GM21360 (cell line): ENCODE results near the gene GPR75.
"Not testable (repeated sequence)": the region's sequence is repeated elsewhere in the genome, so short reads cannot be mapped to it uniquely, and the experiment has no call there.

Source experiments
- ATAC-seq: cut with Tn5 transposase; IDR thresholded peaks from one replicate; pipeline ENCODE4 v1.9.1; 2021; ENCODE audit warnings: mild to moderate bottlenecking, moderate library complexity; ENCODE audit not compliant: unreplicated experiment

The GPR75 gene

DNA sequence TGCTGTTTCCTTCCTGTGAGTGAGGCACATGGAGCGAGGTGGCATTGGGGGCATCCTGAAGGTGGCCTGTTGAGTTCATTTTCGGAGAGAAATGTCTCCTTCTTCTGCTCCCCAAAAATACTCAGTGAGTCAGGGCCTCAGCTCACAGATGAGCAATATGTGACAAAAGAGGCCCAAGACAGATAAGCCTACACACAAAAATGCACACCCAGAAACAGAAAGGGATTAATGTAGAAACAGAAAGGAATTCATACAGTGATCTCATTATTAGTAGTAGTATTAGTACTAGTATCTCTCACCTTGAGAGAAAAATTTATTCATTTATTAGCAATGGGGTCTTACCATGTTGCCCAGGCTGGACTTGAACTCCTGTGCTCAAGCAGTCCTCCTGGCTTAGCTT, 5.1 kb downstream of the GPR75 start:
- no peak for ATAC-seq

DNA sequence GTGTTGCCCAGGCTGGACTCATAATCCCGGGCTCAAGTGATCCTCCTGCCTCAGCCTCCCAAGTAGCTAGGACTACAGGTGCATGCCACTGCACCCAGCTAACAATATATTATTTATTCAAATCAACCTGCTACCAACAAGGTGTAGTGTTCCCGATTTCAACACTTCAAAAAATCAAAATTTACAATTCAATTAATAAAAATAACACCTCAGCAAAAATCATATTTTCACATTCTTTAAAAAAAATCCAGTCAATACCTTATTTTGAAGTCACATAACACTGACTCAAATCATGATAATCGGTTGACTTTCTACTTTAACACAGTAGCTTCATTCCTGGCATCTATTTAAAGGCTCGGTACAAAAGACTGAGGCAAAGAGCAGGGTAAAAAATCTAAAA, 7.2 kb downstream of the GPR75 start:
- no peak for ATAC-seq

DNA sequence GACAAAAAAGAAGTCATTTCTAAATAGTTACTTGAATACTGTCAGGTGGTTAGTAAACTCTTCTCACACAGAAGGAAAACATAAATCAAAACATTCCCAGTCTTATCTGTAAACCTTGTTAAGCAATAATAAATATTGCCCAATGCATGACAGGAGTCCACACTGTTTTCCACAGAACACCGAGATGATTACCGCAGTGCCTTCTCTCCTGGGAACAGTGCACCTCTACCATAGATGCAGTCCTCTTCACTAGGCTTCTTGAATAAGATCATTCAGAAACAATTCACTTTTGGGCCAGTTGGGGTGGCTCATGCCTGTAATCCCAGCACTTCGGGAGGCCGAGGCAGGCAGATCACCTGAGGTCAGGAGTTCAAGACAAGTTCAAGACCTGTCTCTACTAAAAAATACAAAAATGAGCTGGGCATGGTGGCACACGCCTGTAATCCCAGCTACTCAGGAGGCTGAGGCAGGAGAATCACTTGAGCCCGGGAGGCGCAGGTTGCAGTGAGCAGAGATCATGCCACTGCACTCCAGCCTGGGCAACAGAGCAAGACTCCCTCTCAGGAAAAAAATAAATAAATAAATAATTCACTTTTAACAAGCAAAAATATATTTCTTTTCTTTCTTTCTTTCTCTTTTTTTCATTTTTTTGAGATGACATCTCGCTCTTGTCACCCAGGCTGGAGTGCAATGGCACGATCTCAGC, 8.6 kb downstream of the GPR75 start:
- ATAC-seq = not testable (repeated sequence)

DNA sequence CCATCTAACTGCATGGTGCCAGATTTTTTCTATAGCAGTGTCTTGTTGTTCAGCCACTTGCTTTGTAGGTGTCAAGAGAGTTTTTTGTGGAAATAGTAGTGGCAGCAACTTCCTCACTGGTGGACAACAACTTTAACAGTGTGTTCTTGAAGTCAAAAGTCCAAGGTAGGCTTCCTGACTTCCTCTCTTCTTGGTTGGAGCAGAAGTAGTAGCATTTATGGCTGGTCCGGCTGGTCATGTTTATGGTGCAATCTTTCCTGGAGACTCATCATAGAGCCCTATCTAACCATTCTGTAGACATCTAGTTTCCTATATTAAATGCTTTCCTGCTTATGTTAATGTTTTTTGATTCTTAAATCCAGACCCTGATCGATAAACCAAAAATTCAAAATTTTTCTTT, 11.7 kb downstream of the GPR75 start:
- ATAC-seq = no peak

DNA sequence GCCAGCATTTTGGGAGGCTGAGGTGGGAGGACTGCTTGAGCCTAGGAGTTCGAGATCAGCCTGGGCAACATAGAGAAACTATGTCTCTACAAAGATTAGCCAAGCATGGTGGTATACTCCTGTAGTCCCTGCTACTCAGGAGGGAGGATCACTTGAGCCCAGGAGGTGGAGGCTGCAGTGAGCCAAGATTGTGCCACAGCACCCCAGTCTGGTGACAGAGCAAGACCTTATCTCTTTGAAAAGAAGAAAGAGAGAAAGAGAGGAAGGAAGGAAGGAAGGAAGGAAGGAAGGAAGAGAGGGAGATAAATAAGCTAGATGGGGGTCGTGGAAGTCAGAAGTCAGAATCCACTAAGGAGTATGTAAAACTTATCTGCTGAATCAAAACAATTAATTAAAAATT, 16.2 kb downstream of the GPR75 start:
- ATAC-seq = no peak

DNA sequence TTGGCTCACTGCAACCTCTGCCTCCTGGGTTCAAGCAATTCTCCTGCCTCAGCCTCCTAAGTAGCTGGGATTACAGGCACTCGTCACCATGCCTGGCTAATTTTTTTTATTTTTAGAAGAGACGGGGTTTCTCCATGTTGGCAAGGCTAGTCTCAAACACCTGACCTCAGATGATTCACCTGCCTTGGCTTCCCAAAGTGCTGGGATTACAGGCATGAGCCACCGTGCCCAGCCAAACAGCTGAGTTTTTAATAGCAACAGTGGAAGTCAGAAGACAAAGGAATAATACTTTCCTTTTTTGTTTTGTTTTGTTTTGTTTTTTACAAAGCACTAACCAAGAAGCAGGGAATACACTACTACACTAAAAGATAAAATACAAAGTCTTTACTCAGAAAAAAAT, 16.9 kb downstream of the GPR75 start:
- ATAC-seq = no peak

DNA sequence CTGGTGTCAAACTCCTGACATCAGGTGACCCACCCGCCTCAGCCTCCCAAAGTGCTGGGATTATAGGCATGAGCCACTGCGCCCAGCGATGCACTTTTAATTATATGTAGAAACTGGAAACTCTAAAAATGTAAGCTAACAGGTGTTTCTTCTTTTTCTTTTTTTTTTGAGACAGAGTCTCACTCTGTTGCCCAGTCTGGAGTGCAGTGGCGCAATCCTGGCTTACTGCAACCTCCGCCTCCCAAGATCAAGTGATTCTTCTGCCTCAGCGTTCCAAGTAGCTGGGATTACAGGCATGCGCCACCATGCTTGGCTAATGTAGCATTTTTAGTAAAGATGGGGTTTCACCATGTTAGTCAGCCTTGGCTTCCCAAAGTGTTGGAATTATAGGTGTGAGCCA, 18.1 kb downstream of the GPR75 start:
- not testable (repeated sequence) for ATAC-seq

DNA sequence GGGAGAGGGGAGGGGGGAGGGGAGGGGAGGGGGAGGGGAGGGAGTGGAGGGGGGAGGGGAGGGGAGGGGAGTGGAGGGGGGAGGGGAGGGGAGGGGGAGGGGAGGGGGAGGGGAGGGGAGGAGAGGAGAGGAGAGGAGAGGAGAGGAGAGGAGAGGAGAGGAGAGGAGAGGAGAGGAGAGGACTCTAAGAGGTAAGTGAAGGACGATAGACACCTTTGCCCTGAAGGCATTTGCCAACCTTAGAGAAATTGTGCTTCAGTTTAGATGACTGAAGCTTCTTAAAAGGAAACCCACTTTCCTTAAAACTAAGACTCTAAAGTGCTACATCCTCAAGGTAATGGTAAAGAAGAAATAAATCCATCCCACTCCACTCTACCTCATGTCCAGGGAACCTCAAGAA, 19.2 kb downstream of the GPR75 start:
- no peak for ATAC-seq

DNA sequence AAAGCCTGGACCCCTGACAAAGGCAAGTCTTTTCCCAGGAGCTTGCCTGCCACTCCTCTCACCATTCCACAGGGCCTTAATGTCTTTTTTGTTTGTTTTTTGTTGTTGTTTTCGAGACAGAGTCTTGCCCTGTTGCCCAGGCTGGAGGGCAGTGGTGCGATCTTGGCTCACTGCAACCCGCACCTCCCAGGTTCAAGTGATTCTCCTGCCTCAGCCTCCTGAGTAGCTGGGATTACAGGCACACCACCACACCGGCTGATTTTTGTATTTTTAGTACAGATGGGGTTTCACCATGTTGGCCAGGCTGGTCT, 29.8 kb downstream of the GPR75 start:
- not testable (repeated sequence) for ATAC-seq

DNA sequence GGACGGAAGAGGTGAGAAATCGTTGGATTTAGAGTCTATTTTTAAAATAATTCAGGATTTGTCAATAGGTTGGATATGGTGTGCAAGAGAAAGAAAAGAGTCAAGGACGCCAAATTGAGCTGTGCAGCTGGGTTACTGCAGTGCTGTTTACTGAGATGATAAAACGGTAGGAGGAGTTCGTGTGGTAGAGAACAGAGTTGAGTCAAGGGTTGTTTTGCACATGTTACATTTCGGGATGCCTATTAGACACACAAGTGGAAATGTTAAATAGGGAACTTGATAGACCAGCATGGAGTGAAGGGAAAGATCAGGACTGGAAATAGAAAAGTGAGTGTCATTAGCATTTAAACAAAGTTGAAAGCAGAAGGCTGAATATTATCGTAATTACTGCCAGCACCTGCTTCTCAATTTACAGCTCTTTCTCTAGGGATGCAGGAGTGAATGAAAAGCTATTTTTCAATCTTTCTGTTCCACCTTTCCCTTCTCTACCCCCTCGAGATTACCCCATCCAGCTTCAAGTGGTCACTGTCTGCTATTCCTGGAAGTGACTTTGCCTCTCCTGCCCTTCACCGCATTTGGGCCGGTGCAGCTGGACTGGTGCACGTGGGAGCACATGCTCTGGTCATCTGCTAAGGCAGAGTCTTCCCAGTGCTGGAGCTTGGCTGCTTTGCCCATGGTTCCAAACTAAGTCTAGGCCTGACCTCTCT, 30.3 kb downstream of the GPR75 start:
- ATAC-seq = no peak

DNA sequence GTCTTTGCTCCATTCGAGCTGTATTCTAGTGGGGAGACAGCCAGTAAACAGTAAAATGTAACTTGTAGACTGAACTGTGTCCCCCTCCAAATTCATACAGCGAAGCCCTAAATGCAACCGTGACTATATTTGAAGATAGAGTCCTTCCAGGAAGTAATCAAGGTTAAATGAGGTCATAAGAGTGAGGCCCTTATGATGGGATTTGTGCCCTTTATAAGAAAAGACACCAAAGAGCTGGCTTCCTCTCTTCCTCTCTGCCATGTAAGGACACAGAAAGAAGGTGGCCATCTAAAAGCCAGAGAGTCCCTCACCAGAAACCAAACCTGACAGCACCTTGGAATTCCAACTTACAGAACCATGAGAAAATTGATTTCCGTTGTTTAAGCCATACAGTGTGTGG, 31.4 kb downstream of the GPR75 start:
- ATAC-seq = no peak

DNA sequence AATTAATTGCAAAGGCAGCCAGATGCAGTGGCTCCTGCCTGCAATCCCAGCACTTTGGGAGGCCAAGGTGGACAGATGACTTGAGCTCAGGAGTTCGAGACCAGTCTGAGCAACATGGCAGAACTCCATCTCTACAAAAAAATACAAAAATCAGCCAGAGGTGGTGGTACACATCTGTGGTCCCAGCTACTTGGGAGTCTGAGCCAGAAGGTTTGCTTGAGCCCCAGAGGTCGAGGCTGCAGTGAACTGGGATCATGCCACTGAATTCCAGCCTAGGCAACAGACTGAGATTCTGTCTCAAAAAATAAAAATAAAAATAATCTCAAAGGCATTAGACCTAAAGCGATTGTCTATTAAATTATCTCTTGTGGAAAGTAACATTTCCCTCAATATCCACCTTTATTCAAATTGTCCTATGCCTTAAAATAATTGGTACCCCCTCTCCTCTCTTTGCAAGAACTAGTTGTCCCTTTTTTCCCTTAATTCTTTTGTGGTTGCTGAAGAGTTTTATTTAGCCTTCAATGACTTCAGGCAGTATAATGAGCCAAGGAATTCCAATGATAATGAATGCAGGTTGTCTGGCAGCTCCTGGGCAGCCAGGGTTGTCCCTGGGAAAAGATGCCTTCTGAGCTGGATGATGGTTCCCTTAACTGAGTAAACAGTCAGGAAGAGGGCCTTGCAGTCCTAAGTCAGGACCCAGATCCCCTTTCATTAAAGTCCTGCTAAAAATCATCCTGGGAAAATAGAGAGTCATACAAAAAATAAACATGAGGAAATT, 32.2 kb downstream of the GPR75 start:
- ATAC-seq = no peak

DNA sequence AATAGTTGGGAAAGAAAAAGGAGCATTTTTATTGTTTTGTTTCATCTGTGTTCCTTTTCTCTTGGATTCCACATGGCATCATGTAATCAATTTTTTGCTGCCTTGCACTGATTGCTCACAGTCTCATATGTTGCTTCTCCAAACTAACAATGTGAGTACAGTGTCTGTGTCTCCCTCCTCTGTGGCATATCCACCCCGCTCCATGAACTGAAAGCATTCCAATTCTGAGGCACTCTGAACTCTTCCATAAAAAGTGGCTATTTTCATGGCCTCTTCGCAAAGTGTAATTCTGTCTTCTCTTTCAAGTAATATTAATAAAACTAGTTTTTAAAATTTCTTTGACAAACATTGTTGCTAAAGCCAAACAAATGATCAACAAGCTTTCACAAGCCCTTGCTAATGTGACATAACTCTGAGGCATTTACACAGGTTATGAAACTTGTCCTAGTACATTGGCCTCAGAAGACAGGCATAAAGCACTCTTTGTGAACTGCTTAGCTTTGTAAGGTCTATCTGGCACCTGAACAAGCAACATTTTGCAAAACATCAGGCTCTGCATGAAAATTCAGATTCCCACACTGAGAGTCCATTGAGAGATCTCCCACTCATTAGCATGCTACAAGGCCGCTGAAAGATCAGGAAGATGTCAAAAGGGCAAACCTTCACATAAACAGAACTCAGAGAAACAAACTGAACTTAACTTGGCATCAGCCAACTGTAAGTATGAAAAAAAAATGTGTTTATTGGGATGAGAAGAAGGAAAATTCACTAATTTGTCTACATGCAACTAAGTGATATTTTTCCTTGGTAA, 33.0 kb downstream of the GPR75 start:
- ATAC-seq = no peak

DNA sequence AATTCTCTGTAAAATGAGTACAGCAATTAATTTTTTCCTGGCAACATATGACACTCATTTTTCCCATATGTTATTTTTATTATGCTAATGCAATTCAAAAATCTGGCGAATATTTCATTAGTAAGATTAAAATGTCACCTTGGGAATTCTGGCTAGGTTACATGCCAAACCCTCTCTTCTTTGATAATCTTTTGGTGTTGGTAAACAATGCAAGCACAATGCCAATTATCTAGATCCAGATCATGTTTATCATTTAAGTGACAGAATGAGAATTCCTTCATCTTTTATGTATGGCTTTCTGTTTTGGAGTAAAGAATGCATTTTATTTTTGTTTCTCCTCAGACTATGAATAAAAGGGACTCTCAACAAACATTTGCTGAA, 33.7 kb downstream of the GPR75 start:
- ATAC-seq = no peak

DNA sequence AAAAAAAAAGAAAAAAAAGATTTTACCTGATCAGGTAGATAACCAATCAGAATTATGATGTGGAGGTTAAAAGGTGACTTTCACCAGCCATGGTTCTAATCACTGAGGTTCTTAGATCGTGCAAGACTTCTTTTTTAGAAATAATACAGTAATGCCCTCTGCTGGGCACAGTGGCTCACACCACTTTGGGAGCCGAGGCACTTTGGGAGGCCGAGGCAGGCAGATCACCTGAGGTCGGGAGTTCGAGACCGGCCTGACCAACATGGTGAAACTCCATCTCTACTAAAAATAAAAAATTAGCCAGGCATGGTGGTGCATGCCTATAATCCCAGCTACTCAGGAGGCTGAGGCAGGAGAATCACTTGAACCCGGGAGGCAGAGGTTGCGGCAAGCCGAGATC, 36.1 kb downstream of the GPR75 start:
- ATAC-seq = not testable (repeated sequence)

DNA sequence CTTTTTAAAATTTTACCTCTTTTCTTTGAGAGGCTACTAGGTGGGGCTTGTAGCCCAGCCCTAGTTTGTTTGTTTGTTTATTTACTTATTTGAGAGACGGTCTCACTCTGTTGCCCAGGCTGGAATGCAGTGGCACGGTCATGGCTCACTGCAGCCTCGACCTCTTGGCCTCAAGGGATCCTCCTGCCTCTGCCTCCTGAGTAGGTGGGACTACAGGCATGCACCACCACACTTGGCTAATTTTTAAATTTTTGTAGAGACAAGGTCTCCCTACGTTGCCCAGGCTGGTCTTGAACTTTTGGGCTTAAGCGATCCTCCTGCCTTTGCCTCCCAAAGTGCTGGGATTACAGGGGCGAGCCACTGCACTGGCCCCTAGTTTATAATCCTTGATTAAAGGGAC, 38.0 kb downstream of the GPR75 start:
- ATAC-seq = no peak

DNA sequence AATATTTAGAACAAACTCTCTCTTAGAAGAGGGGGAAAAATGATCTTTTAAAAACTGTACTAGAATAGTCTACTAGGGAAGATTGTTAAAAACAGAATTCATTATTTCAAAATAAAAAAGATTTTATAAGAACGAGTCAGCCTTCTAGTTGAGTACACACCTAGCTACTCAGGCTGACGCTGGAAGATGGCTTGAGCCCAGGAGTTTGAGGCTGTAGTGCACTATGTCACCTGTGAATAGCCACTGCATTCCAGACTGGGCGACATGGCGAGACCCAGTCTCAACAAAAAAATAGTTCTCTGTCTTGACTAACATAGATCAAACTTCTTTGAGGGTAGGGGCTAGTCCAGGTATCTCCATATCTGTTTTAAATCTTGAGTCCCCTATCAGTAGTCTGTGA, 39.1 kb downstream of the GPR75 start:
- ATAC-seq = no peak

DNA sequence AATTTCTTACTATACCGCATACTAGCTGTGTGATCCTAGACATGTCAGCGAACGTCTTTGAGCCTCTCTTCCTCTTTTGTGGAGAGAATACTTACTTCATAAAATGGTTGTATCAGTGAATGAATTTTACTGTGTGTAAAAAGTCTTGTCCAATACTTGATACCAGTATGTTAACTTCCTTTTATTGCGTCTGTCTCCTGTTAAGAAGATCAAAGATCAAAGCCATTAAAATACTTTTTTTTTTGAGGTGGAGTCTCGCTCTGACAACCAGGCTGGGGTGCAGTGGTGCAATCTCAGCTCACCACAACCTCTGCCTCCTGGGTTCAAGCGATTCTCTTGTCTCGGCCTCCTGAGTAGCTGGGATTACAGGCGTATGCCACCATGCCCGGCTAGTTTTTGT, 39.7 kb downstream of the GPR75 start:
- ATAC-seq = no peak

DNA sequence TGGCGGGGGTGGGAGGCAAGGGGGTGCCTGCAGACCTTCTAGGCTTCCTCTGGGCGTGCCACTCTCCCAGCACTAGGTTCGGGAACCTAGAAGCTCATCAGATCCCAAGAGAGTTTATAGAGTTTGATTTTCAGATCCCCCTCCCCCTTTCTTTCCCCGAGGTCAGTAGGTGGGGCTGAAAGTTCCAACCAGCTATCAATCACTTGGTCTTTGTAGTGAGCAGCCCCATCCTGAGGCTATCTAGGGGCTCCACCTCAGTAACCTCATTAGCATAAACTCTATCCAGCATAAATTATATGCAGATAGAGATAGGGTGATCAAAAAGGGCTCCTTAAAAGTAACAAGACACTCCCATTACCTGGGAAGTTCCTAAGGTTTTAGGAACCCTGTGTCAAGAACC, 40.1 kb downstream of the GPR75 start:
- ATAC-seq = no peak

DNA sequence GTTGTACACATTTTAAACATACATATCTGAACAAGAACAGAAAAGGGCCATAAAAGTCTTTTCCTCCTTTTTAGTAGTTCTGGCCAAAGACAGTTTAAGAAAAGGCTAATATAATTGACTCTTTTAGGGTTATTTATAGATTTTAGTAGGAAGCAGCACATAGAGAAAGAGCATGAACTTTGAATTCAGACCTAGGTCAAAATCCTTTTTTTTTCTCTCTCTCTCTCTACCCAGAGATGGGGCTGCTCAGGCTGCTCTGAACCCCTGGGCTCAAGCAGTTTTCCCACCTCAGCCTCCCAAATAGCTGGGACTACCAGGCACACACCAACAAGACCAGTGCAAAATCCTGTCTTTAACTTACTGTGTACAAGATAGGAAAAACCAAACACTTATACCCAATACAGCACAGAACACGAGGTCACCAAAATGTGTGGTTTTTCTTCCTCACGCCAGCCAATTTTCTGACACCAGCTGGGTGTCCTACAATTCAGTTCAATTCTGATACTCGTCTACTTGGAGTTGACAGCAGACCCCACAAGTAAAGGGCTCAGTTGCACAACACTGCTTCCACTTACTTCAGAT, 40.8 kb downstream of the GPR75 start:
- ATAC-seq = no peak

DNA sequence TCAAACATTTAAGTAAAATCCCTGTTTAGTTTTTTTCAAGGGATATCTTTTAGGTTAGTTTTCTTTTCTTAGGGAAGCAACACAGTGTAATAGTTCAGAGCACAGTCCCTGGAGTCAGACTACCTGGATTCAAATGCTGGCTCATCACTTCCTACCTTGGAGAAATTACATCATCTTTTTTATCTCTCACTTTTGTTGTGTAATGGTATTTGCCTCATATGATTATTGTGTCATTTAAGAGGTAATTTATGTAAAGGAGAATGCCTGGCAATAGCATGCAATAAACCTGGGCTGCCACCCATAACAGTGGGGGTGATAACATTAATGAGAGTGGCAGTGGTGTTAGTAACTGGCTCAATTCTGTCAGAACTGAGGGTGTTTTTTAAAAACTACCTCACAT, 46.6 kb downstream of the GPR75 start:
- ATAC-seq = no peak
